ENCODE measurements around the gene MYDGF.
"Not testable (repeated sequence)": the region's sequence is repeated elsewhere in the genome, so short reads cannot be mapped to it uniquely, and the experiment has no call there.

Gene MYDGF

GRCh38 chr19:4699826-4700692, 29.9 kb upstream of the MYDGF start:
- DNase-seq (ENCODE audit: low read depth): no peak

GRCh38 chr19:4697304-4697703, 27.2 kb upstream of the MYDGF start:
- DNase-seq (ENCODE audit: low read depth): no peak

GRCh38 chr19:4695224-4695731, 25.1 kb upstream of the MYDGF start:
- no peak for DNase-seq (ENCODE audit: low read depth)

GRCh38 chr19:4694211-4694987, 24.3 kb upstream of the MYDGF start:
- no peak for DNase-seq (ENCODE audit: low read depth)

GRCh38 chr19:4693471-4694121, 23.5 kb upstream of the MYDGF start:
- no peak for DNase-seq (ENCODE audit: low read depth)

GRCh38 chr19:4693078-4693350, 22.9 kb upstream of the MYDGF start:
- DNase-seq (ENCODE audit: low read depth): no peak

- DNase-seq (ENCODE audit: low read depth): no peak
These were observed 22.3 kb upstream of the MYDGF start for GRCh38 chr19:4692251-4693077.

- no peak for DNase-seq (ENCODE audit: low read depth)
These were observed 21.2 kb upstream of the MYDGF start for GRCh38 chr19:4691373-4691772.

GRCh38 chr19:4690361-4690760, 20.2 kb upstream of the MYDGF start:
- DNase-seq (ENCODE audit: low read depth): no peak

GRCh38 chr19:4689403-4689802, 19.3 kb upstream of the MYDGF start:
- DNase-seq (ENCODE audit: low read depth): no peak

GRCh38 chr19:4688587-4688986, 18.4 kb upstream of the MYDGF start:
- no peak for DNase-seq (ENCODE audit: low read depth)

- DNase-seq (ENCODE audit: low read depth): no peak
These were observed 17.3 kb upstream of the MYDGF start for GRCh38 chr19:4687396-4687795.

- DNase-seq (ENCODE audit: low read depth): no peak
These were observed 16.6 kb upstream of the MYDGF start for GRCh38 chr19:4686700-4687099.

GRCh38 chr19:4684312-4685095, 14.4 kb upstream of the MYDGF start:
- no peak for DNase-seq (ENCODE audit: low read depth)

GRCh38 chr19:4682417-4683200, 12.5 kb upstream of the MYDGF start:
- no peak for DNase-seq (ENCODE audit: low read depth)

- DNase-seq (ENCODE audit: low read depth): not testable (repeated sequence)
These were observed 9.9 kb upstream of the MYDGF start for GRCh38 chr19:4680021-4680420.

- DNase-seq (ENCODE audit: low read depth): no peak
These were observed 9.0 kb upstream of the MYDGF start for GRCh38 chr19:4678881-4679790.

- no peak for DNase-seq (ENCODE audit: low read depth)
These were observed 7.0 kb upstream of the MYDGF start for GRCh38 chr19:4676955-4677731.

Data from stimulated activated CD8-positive, alpha-beta memory T cell treated with anti-CD3 and anti-CD28 coated beads, Interleukin-12 subunit alpha, Interleukin-12 subunit beta, amount 100 ng/mL, for 4 hours (primary cell).